DND-41 (cell line): ENCODE results near the gene SRRM1.

Experiments used
- CTCF ChIP-seq: IDR thresholded peaks from 2 replicates; pipeline ENCODE4 v1.5.1; 2012; ENCODE audit warnings: borderline replicate concordance, low read length, moderate library complexity, mild to moderate bottlenecking; ENCODE audit not compliant: poor library complexity, severe bottlenecking; ENCODE audit errors: extremely low read depth
- EZH2 ChIP-seq: IDR thresholded peaks from 3 replicates; pipeline ENCODE4 v1.6.1; 2012; ENCODE audit warnings: borderline replicate concordance, low read depth, mild to moderate bottlenecking, moderate library complexity, low read length, inconsistent platforms; ENCODE audit not compliant: severe bottlenecking

GRCh38 chr1:24664507-24665033 is 21.5 kb downstream of the SRRM1 start:
- TF ChIP-seq CTCF (no peak), EZH2 (no peak)
